NCI-H526 treated with DMSO at 0.1 percent for 48 hours (cell line): Measurements from ENCODE around the gene SLC1A2.
A peak's percentile ranks its signal among the peaks of the same experiment; 100 is the strongest.

ENCODE experiments used
- DNase-seq: peaks from one replicate; lab custom pipeline; 2025; lab: John Stamatoyannopoulos, UW

SLC1A2 gene

GRCh38 chr11:35419184-35419829 lies at the start of gene SLC1A2:
Gene SLC1A2, minus strand, starts transcription at chr11:35419558. Its CDS starts 592 bp downstream, at chr11:35418966.
- peak; percentile 51 for DNase-seq

DNA sequence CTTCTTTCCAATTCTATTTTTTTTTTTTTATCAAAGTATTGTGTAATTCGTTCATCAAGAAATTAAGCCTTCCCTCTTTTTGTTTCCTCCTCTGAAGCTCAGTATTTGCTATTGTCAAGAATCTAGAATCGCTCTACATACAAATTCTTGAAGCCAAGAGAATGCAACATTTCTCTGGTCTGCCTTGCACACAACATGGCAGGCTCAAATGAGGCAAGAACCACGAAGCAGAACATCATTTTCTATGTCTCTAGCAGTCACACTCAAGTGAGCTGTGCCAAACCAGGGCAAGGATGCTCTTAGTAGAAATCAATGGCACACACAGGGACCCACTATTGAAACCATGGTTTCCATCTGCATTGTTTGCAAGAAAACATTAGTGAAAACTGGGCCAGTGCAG lies 46.7 kb upstream of the SLC1A2 start:
- no peak for DNase-seq

- no peak for DNase-seq
These were observed 45.0 kb upstream of the SLC1A2 start for GRCh38 chr11:35464308-35464707.

DNA sequence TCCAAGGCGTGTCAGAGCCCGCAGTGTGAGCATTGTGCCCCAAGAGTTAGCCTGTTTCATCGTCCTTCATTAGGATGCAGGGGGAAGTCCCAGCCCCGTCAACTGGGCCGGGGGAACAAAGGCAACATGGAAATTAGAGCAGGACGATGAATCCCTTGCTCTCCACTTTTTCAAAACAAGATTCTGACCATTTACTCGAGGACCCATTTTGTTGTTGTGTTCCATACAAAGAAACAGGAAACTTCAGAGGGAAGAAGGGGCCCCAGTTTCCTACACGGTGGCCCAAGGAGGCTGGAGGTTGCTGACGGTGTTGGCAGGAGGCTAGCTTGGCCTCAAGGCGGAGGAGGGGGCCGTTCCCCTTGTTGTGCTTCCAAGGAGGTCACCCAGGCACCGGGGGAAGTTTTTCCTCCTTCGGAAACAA lies 44.0 kb upstream of the SLC1A2 start:
- DNase-seq, result no peak

DNA sequence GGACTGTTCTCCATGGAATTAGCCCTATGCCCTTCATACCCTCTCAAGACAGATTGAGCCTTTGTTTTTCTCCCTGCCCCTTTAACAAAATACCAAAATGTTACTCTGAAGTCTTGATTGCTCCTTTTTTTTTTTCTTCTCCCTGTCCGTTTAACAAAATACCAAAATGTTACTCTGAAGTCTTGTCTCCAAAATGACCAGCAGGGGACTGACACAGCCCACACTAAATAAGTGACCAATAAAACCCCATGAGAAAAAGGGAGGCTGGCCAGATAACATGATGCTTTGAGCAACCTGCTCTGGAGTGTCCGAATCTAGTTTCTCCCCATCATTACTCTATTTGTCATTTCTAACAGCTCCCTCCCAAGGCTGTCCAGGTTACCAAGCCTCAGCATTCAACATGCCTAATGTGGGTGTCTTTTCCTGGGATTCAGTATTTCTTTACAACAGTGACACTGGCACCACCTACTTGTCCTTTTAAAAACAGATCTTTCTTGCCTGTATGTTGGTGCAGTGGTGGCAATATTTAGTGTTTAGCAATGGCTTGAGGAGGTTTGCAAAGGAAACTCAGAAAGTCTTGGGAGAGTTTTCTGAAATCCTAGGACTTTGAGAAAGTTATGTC lies 42.7 kb upstream of the SLC1A2 start:
- no peak for DNase-seq

DNA sequence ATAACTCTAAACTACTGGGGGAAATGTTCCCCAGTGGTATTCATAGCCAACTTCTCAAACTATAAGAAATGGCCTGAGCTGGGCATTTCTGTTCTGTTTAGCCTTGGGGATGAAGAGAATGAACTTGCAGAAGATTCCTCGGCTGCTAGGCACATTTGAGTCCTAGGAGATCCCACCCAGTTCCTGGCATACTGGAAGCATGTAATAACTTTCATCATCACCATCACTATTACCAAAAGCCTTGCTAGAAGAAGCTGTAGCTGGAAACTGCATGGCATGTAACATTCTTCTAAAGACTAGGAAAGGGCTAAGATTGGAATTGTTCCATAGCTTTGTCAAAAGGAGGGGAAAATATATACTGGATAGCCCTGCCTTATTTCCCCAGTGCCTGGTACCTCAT lies 40.1 kb upstream of the SLC1A2 start:
- DNase-seq, result no peak

- DNase-seq, result no peak
These were observed 39.5 kb upstream of the SLC1A2 start for GRCh38 chr11:35458846-35459245.

DNA sequence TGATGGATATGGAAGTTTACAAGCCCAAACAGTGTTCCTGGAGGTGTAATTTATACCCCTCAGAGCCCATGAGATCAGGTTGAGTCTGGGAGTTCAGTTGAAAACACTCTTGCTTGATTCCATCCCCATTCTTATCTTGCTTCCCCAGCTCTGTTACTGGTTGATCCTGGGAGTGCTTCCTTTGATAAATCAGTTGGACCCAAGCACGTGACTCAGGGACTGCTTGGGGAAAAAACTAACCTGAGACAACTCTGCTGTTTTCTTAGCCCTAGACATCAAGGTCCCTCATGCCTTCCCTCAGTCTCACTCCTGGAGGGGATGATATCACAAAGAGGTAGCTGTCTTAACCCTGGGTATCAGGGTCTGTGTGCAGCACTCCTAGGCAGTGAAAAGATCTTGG lies 35.0 kb upstream of the SLC1A2 start:
- DNase-seq, result no peak

DNA sequence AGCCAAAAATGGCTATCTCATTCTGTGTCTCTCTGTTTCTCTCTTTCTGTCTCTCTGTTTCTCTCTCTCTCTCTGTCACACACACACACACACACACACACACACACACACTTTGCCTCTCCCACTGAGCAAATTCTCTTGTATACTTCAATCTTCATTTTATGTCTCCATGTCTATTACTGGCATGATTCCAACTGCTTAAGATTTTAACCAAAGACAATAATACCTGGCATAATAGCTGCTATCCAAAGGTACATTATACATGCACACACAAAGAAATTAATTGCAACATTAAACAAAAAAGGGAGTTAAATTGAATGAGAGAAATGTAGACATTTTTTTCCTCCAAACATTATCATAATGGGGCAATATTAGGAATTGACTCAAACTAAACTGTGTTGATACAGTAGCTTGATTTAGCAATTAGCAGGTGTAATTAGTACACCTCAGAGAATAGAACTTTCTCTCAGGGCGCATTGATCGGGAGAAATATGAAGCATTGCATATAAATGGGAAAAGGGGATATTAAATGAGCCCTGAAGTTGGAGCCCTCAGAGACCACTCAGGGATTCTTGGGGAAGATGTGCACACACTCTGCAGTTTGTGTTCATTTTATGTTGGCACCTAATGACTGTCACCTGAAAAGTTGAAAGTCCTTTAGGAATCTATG lies 17.4 kb upstream of the SLC1A2 start:
- no peak for DNase-seq

DNA sequence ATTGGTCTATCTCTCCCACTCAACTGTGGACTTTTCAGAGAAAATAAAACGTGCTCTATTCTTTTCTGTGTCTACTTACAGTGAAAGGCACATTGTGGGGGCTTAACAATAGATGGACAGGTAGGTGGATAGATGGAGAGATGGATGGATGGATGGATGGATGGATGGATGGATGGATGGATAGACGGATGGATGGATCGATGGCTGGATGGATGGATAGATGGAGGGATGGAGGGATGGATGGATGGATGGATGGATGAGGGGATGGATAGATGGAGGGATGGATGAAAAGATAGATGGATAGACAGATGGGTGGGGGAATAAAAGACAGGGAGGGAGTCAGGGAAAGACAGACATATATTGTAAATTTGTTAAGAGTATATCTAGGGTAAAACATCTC lies 14.2 kb upstream of the SLC1A2 start:
- no peak for DNase-seq

DNA sequence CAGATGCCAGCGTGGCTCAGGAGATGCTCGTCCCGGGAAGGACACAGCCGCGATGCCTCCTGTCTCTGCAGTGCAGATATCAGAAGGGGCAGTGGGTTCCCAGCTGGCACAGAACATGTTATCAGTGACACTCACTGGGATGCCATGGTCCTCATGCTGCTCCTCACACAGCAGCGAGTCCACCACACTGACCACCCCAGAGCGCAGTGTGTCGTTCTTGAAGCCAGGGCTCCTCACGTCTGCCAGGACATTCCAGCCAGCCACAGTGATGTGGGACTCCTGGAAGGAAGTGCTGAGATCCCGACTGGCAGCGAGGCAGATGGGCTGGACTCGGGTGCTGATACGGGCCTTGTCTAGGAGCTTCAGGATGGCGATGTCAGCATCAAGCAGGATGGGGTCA lies 13.1 kb upstream of the SLC1A2 start:
- DNase-seq, result no peak

GRCh38 chr11:35427071-35427470 lies 7.7 kb upstream of the SLC1A2 start:
- no peak for DNase-seq

DNA sequence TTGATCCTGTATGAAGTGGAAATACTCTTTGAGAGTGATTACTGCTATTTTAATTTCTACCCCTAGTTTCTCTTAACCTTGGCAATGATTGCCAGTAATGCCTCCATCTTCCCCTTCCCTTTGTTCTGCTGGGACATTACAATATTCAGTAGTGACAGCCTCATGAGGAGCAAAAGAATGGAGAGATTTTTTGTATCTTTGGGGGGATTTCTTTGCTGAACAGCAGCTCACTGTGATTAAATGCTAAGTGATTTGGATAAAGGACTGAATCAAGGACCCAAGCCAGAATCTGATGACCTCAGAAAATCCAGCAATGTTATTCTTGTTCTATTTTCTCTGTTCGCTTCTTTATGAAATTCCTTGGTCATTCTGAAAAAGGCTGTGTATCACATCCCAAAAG lies 7.0 kb upstream of the SLC1A2 start:
- DNase-seq, result no peak

DNA sequence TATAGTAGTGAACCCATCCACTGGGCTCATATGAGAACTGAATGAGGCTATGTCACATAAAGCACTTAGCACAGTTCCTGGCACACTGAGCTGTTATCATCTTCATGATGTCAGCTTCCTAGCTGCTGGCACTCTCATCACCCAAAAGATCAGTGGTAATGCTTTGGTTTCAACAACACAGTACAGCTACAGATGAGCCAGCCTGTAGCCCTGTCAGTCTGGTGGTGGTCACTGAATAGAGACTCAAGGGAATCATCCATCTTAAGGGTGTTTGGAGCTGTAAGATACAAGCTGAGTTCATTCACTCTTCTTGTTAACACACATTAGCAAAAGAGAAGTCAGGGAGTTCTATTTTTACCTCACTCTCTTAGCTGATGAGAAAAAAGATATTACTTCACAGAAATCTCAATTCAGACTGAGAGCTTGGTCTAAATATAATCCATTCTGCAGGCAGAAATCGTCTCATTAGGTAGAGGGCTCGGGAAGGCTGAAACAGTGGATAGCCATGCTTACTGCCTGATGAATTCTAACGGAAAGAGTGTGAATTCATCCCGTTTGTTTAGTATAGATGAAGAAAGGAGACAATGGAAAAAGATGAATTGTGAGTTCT lies 6.3 kb upstream of the SLC1A2 start:
- DNase-seq, result no peak

DNA sequence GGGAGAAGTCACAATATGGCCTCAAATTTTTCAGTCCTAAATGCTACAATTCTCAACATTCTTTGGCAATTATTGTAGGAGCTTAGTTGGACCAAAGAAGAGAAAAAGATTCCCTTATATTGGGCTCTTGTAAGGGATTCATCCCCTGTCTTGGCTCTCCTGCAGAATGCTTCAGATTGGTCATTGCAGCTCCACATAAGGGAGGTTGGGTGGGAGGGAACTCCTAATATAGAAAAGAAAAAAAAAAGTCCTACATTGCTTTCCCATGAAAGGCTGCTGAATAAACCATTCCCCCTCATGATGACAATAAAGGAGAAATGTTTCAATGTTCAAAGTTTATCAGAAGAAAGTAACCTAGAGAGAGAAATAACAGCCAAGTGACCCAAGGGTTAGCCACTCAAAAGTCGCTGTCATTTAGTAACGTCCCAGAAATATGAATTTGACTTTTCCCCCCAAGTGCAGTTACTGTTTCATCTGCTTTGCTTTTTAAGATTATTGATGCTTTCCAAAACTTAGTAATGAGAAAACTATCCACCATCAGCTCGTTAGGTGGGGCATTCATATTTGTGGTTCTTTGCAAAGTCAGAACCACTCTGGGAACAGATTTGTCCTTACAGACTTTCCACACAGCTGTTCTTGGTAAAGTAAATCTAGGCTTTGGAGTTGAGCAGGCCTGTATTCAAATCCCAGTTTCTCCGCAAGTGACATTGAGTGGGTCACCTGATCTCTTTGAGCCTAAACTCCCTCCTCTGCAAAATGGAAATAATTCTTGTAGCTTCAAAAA lies 5.0 kb upstream of the SLC1A2 start:
- DNase-seq, result no peak

DNA sequence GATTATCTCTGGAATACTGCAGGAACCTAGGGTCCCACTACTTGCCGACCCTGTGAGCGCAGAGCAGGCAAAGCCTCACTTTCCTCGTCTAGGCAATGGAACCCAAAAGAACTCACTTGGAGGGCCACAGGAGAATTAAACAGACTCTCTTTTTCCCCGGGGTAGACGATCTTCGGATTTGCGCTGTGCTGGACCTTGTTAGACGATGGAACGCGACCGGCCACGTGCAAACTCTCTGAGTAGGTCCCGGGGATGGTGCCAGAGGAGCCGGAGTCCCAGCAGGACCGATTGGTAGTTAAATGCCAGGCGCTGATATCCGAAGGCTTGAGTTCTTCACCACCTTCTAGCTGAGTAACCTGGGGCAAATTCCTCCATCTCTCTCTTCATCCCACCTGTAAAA lies 1.0 kb upstream of the SLC1A2 start:
- peak; percentile 52 for DNase-seq

DNA sequence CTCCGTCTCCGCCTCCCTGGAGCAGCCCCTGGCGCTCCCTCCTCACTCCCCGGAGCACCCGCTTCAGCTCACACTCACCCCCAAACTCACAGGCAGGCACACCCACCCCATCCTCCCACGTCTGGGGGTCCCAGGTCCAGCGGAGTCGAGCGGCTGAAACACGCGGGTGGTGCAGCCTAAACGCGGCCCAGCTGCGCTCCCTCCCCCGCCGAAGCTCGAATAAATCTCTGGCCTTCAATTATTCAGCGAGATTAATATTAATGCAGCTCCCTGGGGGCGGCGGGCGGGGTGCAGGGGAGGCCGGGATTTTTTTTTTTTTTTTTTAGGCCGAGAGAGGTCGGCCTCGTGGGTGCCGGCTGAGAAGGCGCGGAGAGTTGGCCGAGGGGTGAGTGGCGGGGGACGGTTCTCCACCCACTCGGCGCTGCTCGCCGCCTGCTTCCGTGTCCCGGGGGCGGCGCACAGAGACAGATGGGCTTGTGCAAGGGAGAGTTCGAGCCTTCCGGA lies 524 bp upstream of the SLC1A2 start:
- DNase-seq, result no peak

- peak; percentile 52 for DNase-seq
These were observed 825 bp downstream of the SLC1A2 start for GRCh38 chr11:35418282-35419183.

- no peak for DNase-seq
These were observed 3.9 kb downstream of the SLC1A2 start for GRCh38 chr11:35415487-35415886.

GRCh38 chr11:35414776-35415175 lies 4.6 kb downstream of the SLC1A2 start:
- DNase-seq, result no peak

- no peak for DNase-seq
These were observed 5.0 kb downstream of the SLC1A2 start for GRCh38 chr11:35414311-35414710.
